H1 (cell line): ENCODE data around the gene TFCP2L1. TPM values are rescaled to one million over a fixed set of nuclear protein-coding genes. Genes with fewer than 3 reads are reported as not detected.

Experiments
- CHD7 ChIP-seq: fragments of 300-600 bp; sonication (generic); IDR thresholded peaks from 2 replicates; pipeline ENCODE4 v1.7.1; 2012; ENCODE audit warnings: low read length, moderate library complexity, mild to moderate bottlenecking, inconsistent platforms; ENCODE audit not compliant: insufficient replicate concordance
- GABPA ChIP-seq: IDR thresholded peaks from 2 replicates; pipeline ENCODE4 v1.6.1; 2011; ENCODE audit warnings: mild to moderate bottlenecking, low read length, moderate library complexity, borderline replicate concordance; ENCODE audit not compliant: insufficient read depth
- KDM5A ChIP-seq: fragments of 200-600 bp; IDR thresholded peaks from 2 replicates; pipeline ENCODE4 v1.7.1; 2012; ENCODE audit warnings: mild to moderate bottlenecking, low read length, inconsistent platforms, mixed read lengths
- NANOG ChIP-seq: IDR thresholded peaks from 2 replicates; pipeline ENCODE4 v1.6.1; 2011; ENCODE audit warnings: low read length, low read depth, mild to moderate bottlenecking, inconsistent platforms; ENCODE audit not compliant: insufficient read depth, poor library complexity, severe bottlenecking
- PHF8 ChIP-seq: fragments of 200-600 bp; sonication (generic); conservative IDR thresholded peaks from 2 replicates; pipeline ENCODE4 v1.7.1; 2012; ENCODE audit warnings: low read depth, mild to moderate bottlenecking, inconsistent platforms, low read length, moderate library complexity
- POLR2A ChIP-seq, 2 experiments: IDR thresholded peaks; 1 replicate in 1 of 2; 2 replicates in 1 of 2; pipeline ENCODE4 v1.6.1; 2011; ENCODE audit warnings: low read depth in 2 of 2, low read length in 2 of 2, mild to moderate bottlenecking in 2 of 2; ENCODE audit errors: control extremely low read depth in 1 of 2
- SIRT6 ChIP-seq: IDR thresholded peaks from one replicate; pipeline ENCODE4 v1.7.1; 2012; ENCODE audit warnings: low read length, inconsistent platforms
- TCF12 ChIP-seq: IDR thresholded peaks from 2 replicates; pipeline ENCODE4 v1.6.1; 2011; ENCODE audit warnings: low read depth, mild to moderate bottlenecking, low read length
- polyA plus RNA-seq, 7 experiments: library from polyadenylated mRNA; depleted of rRNA in 3 of 7; stranded (reverse) in 5 of 7; unstranded in 2 of 7; fragments of >200 nt in 5 of 7; fragments of 200-250 nt in 2 of 7; gene quantifications; 1 replicate in 5 of 7; 2 replicates in 1 of 7; 4 replicates in 1 of 7; pipeline versions ENCODE4 v1.2.1 to v1.2.3, GENCODE V29; 2011 to 2013; ENCODE audit warnings: missing spikeins in 2 of 7, mixed read lengths in 2 of 7
- total RNA-seq: library from RNA; stranded (reverse); fragmentation: NEBNext Ultra II Directional; extraction: Animal tissue kit (Norgen Biotek cat#: 25700); gene quantifications from 2 replicates; pipeline ENCODE4 v1.2.1, GENCODE V29; 2021

The TFCP2L1 gene
- total and polyA plus RNA-seq, 2 of the 8 experiments (the other 6 are each of a cell fraction or from before 2014, with no cell fraction given), result 1.5 to 3.8 TPM

- TF ChIP-seq CHD7, result no peak
- TF ChIP-seq POLR2A (IDR thresholded peaks at IDR 0.05; ENCODE audit: control extremely low read depth in 1 of 2, low read depth in 2 of 2, low read length in 2 of 2), result no peak
- TF ChIP-seq PHF8, result no peak
- no peak for TF ChIP-seq SIRT6
- no peak for TF ChIP-seq GABPA
- TF ChIP-seq KDM5A, result no peak
- no peak for TF ChIP-seq TCF12
- TF ChIP-seq NANOG, result no peak
Measured at GRCh38 chr2:121330921-121331320, 45.9 kb upstream of the TFCP2L1 start (continued).
